GM12878 (cell line): ENCODE measurements around the gene ESRP2. TPM values are rescaled to one million over a fixed set of nuclear protein-coding genes. Genes with fewer than 3 reads are reported as not detected.

ENCODE experiments used
- ATAC-seq: fragments of 200-7000 bp; cut with Tn5 transposase; 3 replicates; pipeline ENCODE4 v1.9.1; 2020; ENCODE audit warnings: mild to moderate bottlenecking, moderate library complexity
- BruUV-seq: library from RNA; stranded (reverse); fragments of 400-500 nt; replicated peaks from 2 replicates; lab custom pipeline; 2021; lab: Mats Ljungman, UMichigan
- CTCF ChIA-PET: fragments of 300-600 bp; sonication (Branson Sonifier 250); formaldehyde crosslinking; extraction: SDS; loops from one replicate; lab custom pipeline; 2021; ENCODE audit warnings: inconsistent platforms; lab: Yijun Ruan, JAX
- POLR2A ChIA-PET: fragments of 350-600 bp; formaldehyde crosslinking; extraction: SDS; loops from one replicate; lab custom pipeline; 2021; ENCODE audit warnings: inconsistent platforms; lab: Charles Lee
- RAD21 ChIA-PET: fragments of 300-600 bp; sonication (Branson Sonifier 250); formaldehyde crosslinking; loops from one replicate; lab custom pipeline; 2023; ENCODE audit warnings: antibody characterized with exemption; ENCODE audit not compliant: unreplicated experiment; lab: Charles Lee
- SMC1A ChIA-PET: fragments of 300-600 bp; sonication (Branson Sonifier 250); formaldehyde crosslinking; loops from one replicate; lab custom pipeline; 2023; ENCODE audit not compliant: unreplicated experiment, uncharacterized antibody; lab: Charles Lee
- DNase-seq: peaks from one replicate; pipeline ENCODE4 v3.0.0-alpha.2; 2011; ENCODE audit warnings: low read depth, low spot score
- FAIRE-seq: peaks from 3 replicates; lab custom pipeline; 2011; peaks lifted over from hg19 to GRCh38; lab: Jason Lieb, UNC
- H2AFZ ChIP-seq: 2 replicates; pipeline ENCODE4 v1.6.0; 2011; ENCODE audit warnings: low read depth, low read length, control low read depth; ENCODE audit not compliant: control insufficient read depth
- H3K27ac ChIP-seq: 2 replicates; pipeline ENCODE4 v1.5.1; 2011; ENCODE audit warnings: control low read depth; ENCODE audit not compliant: control insufficient read depth, insufficient read depth
- H3K27me3 ChIP-seq, 2 experiments: replicated peaks in 1 of 2; 2 replicates each; pipeline versions ENCODE4 v1.6.0 to v1.6.1; 2011; ENCODE audit warnings: low read length in 1 of 2; ENCODE audit not compliant: control insufficient read depth in 2 of 2, insufficient read depth in 2 of 2
- H3K36me3 ChIP-seq, 2 experiments: 2 replicates each; pipeline ENCODE4 v1.5.1; 2011; ENCODE audit warnings: low read length in 1 of 2; ENCODE audit not compliant: control insufficient read depth in 2 of 2, insufficient read depth in 2 of 2
- H3K4me1 ChIP-seq: 2 replicates; pipeline ENCODE4 v1.6.1; 2011; ENCODE audit warnings: mild to moderate bottlenecking, low read length, moderate library complexity, mixed read lengths; ENCODE audit not compliant: control insufficient read depth, insufficient read depth
- H3K4me2 ChIP-seq: 2 replicates; pipeline ENCODE4 v1.6.0; 2011; ENCODE audit warnings: control low read depth; ENCODE audit not compliant: control insufficient read depth, insufficient read depth
- H3K4me3 ChIP-seq: fragments of 200-600 bp; sonication (generic); 2 replicates; pipeline ENCODE4 v1.5.1; 2016
- H3K79me2 ChIP-seq: 2 replicates; pipeline ENCODE4 v1.6.0; 2011; ENCODE audit warnings: low read length; ENCODE audit not compliant: control insufficient read depth, insufficient read depth
- H3K9ac ChIP-seq: 2 replicates; pipeline ENCODE4 v1.8.0; 2011; ENCODE audit warnings: low read length, control low read depth, mixed read lengths; ENCODE audit not compliant: control insufficient read depth, insufficient read depth
- H3K9me3 ChIP-seq: replicated peaks from 3 replicates; pipeline ENCODE4 v1.5.1; 2011; ENCODE audit warnings: mild to moderate bottlenecking, low read length; ENCODE audit not compliant: control insufficient read depth, insufficient read depth
- H4K20me1 ChIP-seq: 2 replicates; pipeline ENCODE4 v1.6.0; 2011; ENCODE audit not compliant: control insufficient read depth, insufficient read depth
- GATAD2B ChIP-seq: fragments of 450-650 bp; conservative IDR thresholded peaks from 2 replicates; pipeline ENCODE4 v1.6.1; 2017; ENCODE audit warnings: low read depth, mild to moderate bottlenecking, moderate library complexity
- SREBF2 ChIP-seq: IDR thresholded peaks from 2 replicates; pipeline ENCODE4 v1.6.1; 2012; ENCODE audit warnings: mild to moderate bottlenecking, low read length
- ZNF217 ChIP-seq: fragments of 450-650 bp; IDR thresholded peaks from 2 replicates; pipeline ENCODE4 v1.6.1; 2017; ENCODE audit warnings: antibody characterized with exemption, mild to moderate bottlenecking
- WGBS: methylation state at CpG from one replicate; pipeline ENCODE4 v1.1.6; 2016; ENCODE audit warnings: low lambda C conversion rate; ENCODE audit not compliant: insufficient replicate concordance, insufficient coverage; ENCODE audit errors: missing lambda C conversion rate; 5-methylcytosine and 5-hydroxymethylcytosine counted together
- in situ Hi-C: fragments of 300-500 bp; cut with MboI; formaldehyde crosslinking; loops from 9 replicates; pipeline ENCODE4 v1.14.3; 2018; ENCODE audit warnings: mixed read lengths
- intact Hi-C: fragments of 100-400 bp; cut with micrococcal nuclease; formaldehyde crosslinking; loops from one replicate; pipeline ENCODE4 v1.14.2; 2022; ENCODE audit not compliant: unreplicated experiment
- polyA plus RNA-seq, 11 experiments: library from polyadenylated mRNA; depleted of rRNA in 4 of 11; unstranded in 6 of 11; stranded (reverse) in 5 of 11; fragments of >200 nt; fragmentation: Nextera tagmentation in 4 of 11; fragmentation: Illumina TruSeq in 1 of 11; extraction: Ambion mirVana in 4 of 11; extraction: Trizol in 1 of 11; gene quantifications; 1 replicate in 1 of 11; 2 replicates in 10 of 11; pipeline versions ENCODE4 v1.2.1 to v1.2.3, GENCODE V29; 2011 to 2016; ENCODE audit warnings: inconsistent platforms in 2 of 11, missing spikeins in 2 of 11, low read depth in 1 of 11
- total RNA-seq, 4 experiments: library from RNA; depleted of rRNA in 3 of 4; stranded (reverse); fragments of >200 nt in 3 of 4; fragmentation: Illumina TruSeq in 1 of 4; extraction: Trizol in 1 of 4; gene quantifications; 2 replicates each; pipeline versions ENCODE4 v1.2.1 to v1.2.3, GENCODE V29; 2013 to 2021
- TF ChIP-seq, protein P1 (sequence below): fragments of 450-650 bp; conservative IDR thresholded peaks from 2 replicates; pipeline ENCODE4 v1.6.1; 2017; ENCODE audit warnings: mild to moderate bottlenecking, moderate library complexity

Gene ESRP2
- total and polyA plus RNA-seq, 10 of the 15 experiments (the other 5 are each of a cell fraction or from before 2014, with no cell fraction given), result 0.04 to 0.64 (median 0.08) TPM; not detected in 3

DNA sequence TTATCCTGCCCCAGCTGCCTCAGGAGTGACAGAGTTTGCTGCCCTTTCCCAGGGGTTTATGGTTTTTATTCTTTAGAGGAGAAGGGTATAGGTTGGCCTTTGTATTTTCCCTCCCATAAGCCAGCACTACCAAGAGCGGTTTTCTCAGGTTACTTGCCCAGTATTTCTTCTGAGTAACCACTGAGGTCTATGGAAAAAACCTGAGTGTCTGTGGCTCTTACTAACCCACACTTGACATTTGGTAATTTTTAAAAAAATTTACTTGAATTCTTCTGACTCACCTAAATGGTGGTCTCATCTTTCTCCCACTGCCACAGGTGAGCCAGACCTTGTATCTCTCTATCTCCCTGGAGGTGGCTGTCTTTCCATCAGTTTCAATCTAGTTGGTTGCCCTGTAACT lies 34.4 kb upstream of the ESRP2 start:
- ChIA-PET RAD21 (interaction anchor here (0.9 to 2.1 kb wide), 6 partner anchors 13 to 99 kb away, joined by 3 to 7 read pairs (median 5); no protein-coding TSS in a partner anchor), CTCF (interaction anchor here (1.0 to 4.5 kb wide), 2 partner anchors 9 to 58 kb away, joined by 5 to 19 read pairs; no protein-coding TSS in a partner anchor)
- peaks cover 43% of the 10 kb centered on the region for H3K4me1 ChIP-seq
- TF ChIP-seq, protein P1, sequence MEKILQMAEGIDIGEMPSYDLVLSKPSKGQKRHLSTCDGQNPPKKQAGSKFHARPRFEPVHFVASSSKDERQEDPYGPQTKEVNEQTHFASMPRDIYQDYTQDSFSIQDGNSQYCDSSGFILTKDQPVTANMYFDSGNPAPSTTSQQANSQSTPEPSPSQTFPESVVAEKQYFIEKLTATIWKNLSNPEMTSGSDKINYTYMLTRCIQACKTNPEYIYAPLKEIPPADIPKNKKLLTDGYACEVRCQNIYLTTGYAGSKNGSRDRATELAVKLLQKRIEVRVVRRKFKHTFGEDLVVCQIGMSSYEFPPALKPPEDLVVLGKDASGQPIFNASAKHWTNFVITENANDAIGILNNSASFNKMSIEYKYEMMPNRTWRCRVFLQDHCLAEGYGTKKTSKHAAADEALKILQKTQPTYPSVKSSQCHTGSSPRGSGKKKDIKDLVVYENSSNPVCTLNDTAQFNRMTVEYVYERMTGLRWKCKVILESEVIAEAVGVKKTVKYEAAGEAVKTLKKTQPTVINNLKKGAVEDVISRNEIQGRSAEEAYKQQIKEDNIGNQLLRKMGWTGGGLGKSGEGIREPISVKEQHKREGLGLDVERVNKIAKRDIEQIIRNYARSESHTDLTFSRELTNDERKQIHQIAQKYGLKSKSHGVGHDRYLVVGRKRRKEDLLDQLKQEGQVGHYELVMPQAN, result no peak
- TF ChIP-seq ZNF217, result no peak
- TF ChIP-seq SREBF2, result no peak
- TF ChIP-seq GATAD2B, result no peak
- TF ChIP-seq, all 136 proteins: peak for 0
- SMC1A ChIA-PET, result interaction anchor here (0.6 to 18.5 kb wide), 7 partner anchors 2 to 59 kb away, joined by 3 to 253 read pairs (median 6); partner anchors contain the start of gene SLC7A6
- Histone ChIP-seq H3K27ac (peak overlapping the region; percentile 28; the same call in 1 of the 2 replicates), H3K79me2 (peaks cover 83% of the 10 kb centered on the region), H3K27me3 (no peaks in the 10 kb centered on the region), H3K36me3 (peaks cover 9 to 24% of the 10 kb centered on the region in 2 experiments; a peak in 3 of 4 replicates), H4K20me1 (no peaks in the 10 kb centered on the region), H2AFZ (no peak overlapping the region), H3K9ac (no peak overlapping the region), H3K9me3 (no peaks in the 10 kb centered on the region), H3K4me3 (no peak overlapping the region; the same call in 1 of the 2 replicates), H3K4me2 (no peak overlapping the region)
- POLR2A ChIA-PET, result interaction anchor here (0.6 to 12.2 kb wide), 3 partner anchors 16 to 405 kb away, joined by 3 to 177 read pairs (median 3); no protein-coding TSS in a partner anchor
- in situ Hi-C loops (no loop called here), intact Hi-C loops (no loop called here)
- 60% methylated on average over 1 of the region's 1 CpG for WGBS
- FAIRE-seq, result no peak
- no peak for ATAC-seq
- no peak for DNase-seq
- no TSS peak for BruUV-seq
